Gastroesophageal sphincter (tissue), 4 donors: ENCODE measurements around the gene CDH4. TPM values are rescaled to one million over a fixed set of nuclear protein-coding genes. Genes with fewer than 3 reads are reported as not detected.

ENCODE experiments used
- ATAC-seq: fragments of 150-250 bp; one replicate; pipeline ENCODE4 v1.9.1; 2016; ENCODE audit warnings: mild to moderate bottlenecking, moderate library complexity
- H3K27ac ChIP-seq, 4 donors: fragments of 200-600 bp; sonication (generic) in 3 of 4; 1 replicate in 3 of 4; 2 replicates in 1 of 4; pipeline ENCODE4 v1.5.1; 2016 to 2019
- H3K27me3 ChIP-seq: fragments of 200-600 bp; sonication (generic); one replicate; pipeline ENCODE4 v1.5.1; 2019
- H3K36me3 ChIP-seq, 2 donors: fragments of 200-600 bp; sonication (generic); one replicate each; pipeline ENCODE4 v1.5.1; 2019; ENCODE audit warnings: control low read depth in 1 of 2
- H3K4me1 ChIP-seq, 3 donors: fragments of 200-600 bp; sonication (generic); 1 replicate in 2 of 3; 2 replicates in 1 of 3; pipeline ENCODE4 v1.5.1; 2016 to 2019; ENCODE audit warnings: control low read depth in 2 of 3
- H3K4me3 ChIP-seq, 2 donors: fragments of 200-600 bp; sonication (generic); one replicate each; pipeline ENCODE4 v1.5.1; 2019; ENCODE audit warnings: mild to moderate bottlenecking in 1 of 2, moderate library complexity in 1 of 2
- H3K9me3 ChIP-seq, 3 donors: fragments of 200-600 bp; sonication (generic); one replicate each; pipeline ENCODE4 v1.5.1; 2017 to 2019; ENCODE audit warnings: control low read depth in 2 of 3
- EP300 ChIP-seq: sonication (generic); formaldehyde crosslinking; IDR thresholded peaks from one replicate; pipeline ENCODE4 v1.6.1; 2017; ENCODE audit warnings: antibody characterized with exemption, mild to moderate bottlenecking
- POLR2A ChIP-seq, 2 donors: fragments of 450-650 bp; IDR thresholded peaks; one replicate each; pipeline ENCODE4 v1.6.1; 2017; ENCODE audit warnings: antibody characterized with exemption in 2 of 2, mild to moderate bottlenecking in 2 of 2, moderate library complexity in 1 of 2
- POLR2AphosphoS5 ChIP-seq: sonication (generic); formaldehyde crosslinking; IDR thresholded peaks from one replicate; pipeline ENCODE4 v1.6.1; 2017; ENCODE audit warnings: antibody characterized with exemption
- WGBS, 2 donors: methylation state at CpG; one replicate each; pipeline ENCODE4 v1.1.5; 2018; ENCODE audit warnings: low coverage in 1 of 2; 5-methylcytosine and 5-hydroxymethylcytosine counted together
- total RNA-seq, 4 donors: library from RNA; depleted of rRNA; stranded (reverse); fragments of >200 nt; gene quantifications; one replicate each; pipeline ENCODE4 v1.1.0, GENCODE V29; 2016
- TF ChIP-seq, protein P1 (sequence below), 4 experiments: fragments of 200-600 bp in 2 of 4; fragments of 450-650 bp in 2 of 4; sonication (generic) in 1 of 4; IDR thresholded peaks; one replicate each; pipeline ENCODE4 v1.5.1; 2017 to 2019; ENCODE audit warnings: antibody characterized with exemption in 4 of 4, mild to moderate bottlenecking in 2 of 4, moderate library complexity in 2 of 4

The CDH4 gene
- total RNA-seq, 4 donors from 2014 or later = under 0.01 to 1.5 (median 0.42) TPM; not detected in 1

DNA sequence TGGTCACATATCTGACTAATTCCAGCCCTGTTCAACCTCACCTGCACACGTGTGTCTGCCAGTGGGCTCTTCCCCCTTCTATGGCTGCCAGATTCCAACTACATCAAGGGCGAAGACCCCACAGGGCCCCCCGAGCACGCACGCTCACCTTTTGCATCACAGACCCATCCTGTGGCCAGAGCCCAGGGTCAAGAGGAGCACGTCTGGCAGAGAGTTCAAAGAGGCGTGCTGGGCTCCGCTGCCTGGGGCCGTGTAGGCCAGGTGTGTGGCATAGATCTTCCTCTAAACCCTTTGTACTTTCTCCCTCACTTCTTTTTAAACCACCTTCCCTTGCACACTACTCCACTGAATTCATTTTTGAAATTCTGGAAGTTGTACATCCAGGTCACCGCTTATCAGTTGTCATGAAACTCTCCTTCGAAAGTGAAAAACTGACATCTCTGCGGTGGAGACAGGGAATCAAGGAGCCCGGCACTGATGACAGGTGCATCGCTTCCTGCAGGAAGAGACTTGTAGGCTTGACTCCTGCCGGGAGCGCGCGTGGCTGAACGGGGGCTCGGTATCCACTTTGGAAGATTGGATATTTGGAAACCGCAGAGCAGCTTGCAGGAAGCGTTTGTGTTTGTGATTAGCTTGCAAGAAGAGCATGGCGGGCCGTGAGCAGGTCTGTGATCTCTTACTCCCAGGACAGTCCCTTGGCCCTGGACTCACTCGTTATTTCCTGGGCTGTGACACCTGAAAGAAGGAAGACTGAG, 397.2 kb downstream of the CDH4 start:
- H3K4me3 ChIP-seq = no peak overlapping the region
- TF ChIP-seq POLR2AphosphoS5 (no peak), EP300 (no peak), POLR2A (IDR thresholded peaks at IDR 0.05) (no peak)
- TF ChIP-seq, protein P1, sequence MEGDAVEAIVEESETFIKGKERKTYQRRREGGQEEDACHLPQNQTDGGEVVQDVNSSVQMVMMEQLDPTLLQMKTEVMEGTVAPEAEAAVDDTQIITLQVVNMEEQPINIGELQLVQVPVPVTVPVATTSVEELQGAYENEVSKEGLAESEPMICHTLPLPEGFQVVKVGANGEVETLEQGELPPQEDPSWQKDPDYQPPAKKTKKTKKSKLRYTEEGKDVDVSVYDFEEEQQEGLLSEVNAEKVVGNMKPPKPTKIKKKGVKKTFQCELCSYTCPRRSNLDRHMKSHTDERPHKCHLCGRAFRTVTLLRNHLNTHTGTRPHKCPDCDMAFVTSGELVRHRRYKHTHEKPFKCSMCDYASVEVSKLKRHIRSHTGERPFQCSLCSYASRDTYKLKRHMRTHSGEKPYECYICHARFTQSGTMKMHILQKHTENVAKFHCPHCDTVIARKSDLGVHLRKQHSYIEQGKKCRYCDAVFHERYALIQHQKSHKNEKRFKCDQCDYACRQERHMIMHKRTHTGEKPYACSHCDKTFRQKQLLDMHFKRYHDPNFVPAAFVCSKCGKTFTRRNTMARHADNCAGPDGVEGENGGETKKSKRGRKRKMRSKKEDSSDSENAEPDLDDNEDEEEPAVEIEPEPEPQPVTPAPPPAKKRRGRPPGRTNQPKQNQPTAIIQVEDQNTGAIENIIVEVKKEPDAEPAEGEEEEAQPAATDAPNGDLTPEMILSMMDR (IDR thresholded peaks at IDR 0.05) = no peak
- no peak for ATAC-seq
- no peaks in the 10 kb centered on the region for H3K9me3 ChIP-seq
- H3K36me3 ChIP-seq = no peaks in the 10 kb centered on the region
- 74 to 87% methylated on average over 3 to 12 of the region's 25 CpGs for whole genome bisulfite sequencing, 2 donors
- H3K27me3 ChIP-seq = peaks cover 37% of the 10 kb centered on the region
- H3K27ac ChIP-seq = no peak overlapping the region
- H3K4me1 ChIP-seq = no peaks in the 10 kb centered on the region

DNA sequence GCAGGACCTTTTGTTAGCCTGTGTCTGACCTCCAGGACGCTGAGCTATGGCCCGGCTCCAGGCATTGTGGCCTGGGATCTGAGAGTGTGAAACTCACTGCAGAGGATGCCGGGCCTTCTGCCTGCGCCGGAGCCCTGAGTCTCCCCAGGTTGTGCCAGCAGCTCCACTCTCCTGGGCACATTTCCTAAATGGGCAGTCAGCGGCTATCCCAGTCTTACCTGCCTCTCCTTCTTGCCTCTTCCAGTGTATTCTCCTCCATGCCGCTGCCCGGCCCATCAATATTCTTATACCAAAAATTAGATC, 397.8 kb downstream of the CDH4 start:
- no peak for ATAC-seq
- WGBS, 2 donors = 93 to 100% methylated on average over 3 of the region's 8 CpGs
- TF ChIP-seq POLR2AphosphoS5 = no peak
- H3K27me3 ChIP-seq = peaks cover 32% of the 10 kb centered on the region
- no peaks in the 10 kb centered on the region for H3K4me1 ChIP-seq
- H3K27ac ChIP-seq = no peak overlapping the region
- no peaks in the 10 kb centered on the region for H3K36me3 ChIP-seq
- no peak overlapping the region for H3K4me3 ChIP-seq
- no peaks in the 10 kb centered on the region for H3K9me3 ChIP-seq

DNA sequence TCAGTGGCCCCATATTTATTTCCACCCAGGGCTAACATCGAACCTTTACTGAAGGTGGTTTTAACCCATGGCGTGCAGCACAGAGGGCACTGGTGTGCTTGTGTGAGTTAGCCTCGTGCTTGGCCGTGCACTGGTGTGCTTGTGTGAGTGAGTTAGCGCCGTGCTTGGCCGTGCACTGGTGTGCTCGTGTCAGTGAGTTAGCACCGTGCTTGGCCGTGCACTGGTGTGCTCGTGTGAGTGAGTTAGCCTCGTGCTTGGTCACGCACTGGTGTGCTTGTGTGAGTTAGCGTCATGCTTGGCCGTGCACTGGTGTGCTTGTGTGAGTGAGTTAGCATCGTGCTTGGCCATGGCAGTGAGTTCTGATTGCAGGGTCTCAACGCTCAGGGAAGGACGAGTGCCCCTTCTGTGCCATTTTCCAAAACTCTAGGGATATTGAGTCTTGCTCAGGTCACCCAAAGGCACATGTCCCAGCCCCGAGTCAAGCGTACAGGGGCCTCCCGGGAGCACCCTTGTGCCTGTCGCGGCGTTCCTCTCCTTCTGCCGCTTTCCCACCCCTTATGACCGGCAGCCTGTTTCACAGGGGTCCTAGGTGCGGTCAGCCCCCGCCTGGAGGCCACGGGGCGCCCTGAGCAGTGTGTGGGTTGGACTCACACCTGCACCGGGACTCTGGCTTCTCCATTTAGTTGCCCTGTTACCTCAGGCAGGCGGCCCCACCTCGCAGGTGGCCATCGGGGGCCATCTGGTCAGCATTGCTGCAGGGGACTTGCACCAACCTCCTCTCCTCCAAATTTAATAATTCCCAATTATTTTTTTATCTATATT, 399.1 kb downstream of the CDH4 start:
- Histone ChIP-seq H3K27me3 (peaks cover 30% of the 10 kb centered on the region), H3K4me1 (no peaks in the 10 kb centered on the region), H3K27ac (no peak overlapping the region), H3K9me3 (no peaks in the 10 kb centered on the region), H3K4me3 (no peak overlapping the region), H3K36me3 (no peaks in the 10 kb centered on the region)
- ATAC-seq = no peak
- 88 to 90% methylated on average over 10 to 13 of the region's 34 CpGs for WGBS, 2 donors
- no peak for TF ChIP-seq POLR2AphosphoS5
- TF ChIP-seq, protein P1 (IDR thresholded peaks at IDR 0.05) = no peak
- TF ChIP-seq POLR2A (IDR thresholded peaks at IDR 0.05) = no peak
- no peak for TF ChIP-seq EP300

DNA sequence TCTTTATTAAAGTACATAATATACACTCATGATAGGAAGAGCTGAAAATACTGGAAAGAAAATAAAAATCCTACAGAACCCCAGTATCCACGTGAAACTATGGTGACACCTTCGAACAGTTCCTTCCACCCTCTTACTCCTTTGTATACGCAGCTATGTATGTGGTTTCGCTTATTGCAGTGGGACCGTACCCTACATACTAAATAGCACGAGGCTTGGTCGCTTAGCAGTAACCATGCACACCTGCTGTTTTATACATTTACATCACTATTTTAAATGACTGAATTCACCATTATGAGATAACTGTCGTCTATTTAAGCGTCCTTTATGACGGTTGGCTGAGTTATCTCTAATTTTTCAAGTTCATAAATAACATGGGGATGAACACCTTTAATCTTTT, 400.1 kb downstream of the CDH4 start:
- Histone ChIP-seq H3K36me3 (no peaks in the 10 kb centered on the region), H3K4me3 (no peak overlapping the region), H3K4me1 (no peaks in the 10 kb centered on the region), H3K27me3 (peaks cover 30% of the 10 kb centered on the region), H3K9me3 (no peaks in the 10 kb centered on the region), H3K27ac (no peak overlapping the region)
- TF ChIP-seq POLR2A (IDR thresholded peaks at IDR 0.05) = no peak
- TF ChIP-seq EP300 = no peak
- TF ChIP-seq POLR2AphosphoS5 = no peak
- ATAC-seq = no peak
- 86 to 91% methylated on average over 10 of the region's 10 CpGs for WGBS, 2 donors

DNA sequence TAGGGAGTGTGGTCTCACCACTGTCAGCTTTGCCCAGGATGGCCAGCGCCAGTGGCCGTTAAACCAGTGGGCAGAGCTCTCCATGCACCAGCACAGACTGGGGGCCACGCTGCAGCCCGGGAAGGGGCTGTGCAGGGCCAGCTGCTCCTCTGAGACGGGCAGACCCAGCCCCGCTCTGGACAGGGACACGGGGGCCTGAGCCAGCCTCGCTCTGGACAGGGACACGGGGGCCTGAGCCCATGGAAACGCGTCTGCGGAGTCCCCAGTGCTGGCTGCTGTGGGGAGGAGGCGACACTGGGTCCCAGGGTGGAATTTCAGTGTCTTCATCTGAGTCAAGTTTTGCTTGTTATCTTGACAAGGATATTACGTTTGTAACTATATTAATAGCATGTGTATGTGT, 402.7 kb downstream of the CDH4 start:
- 40 to 80% methylated on average over 1 to 7 of the region's 14 CpGs for whole genome bisulfite sequencing, 2 donors
- Histone ChIP-seq H3K36me3 (no peaks in the 10 kb centered on the region), H3K9me3 (no peaks in the 10 kb centered on the region), H3K27me3 (peaks cover 36% of the 10 kb centered on the region), H3K4me1 (no peaks in the 10 kb centered on the region), H3K27ac (no peak overlapping the region), H3K4me3 (no peak overlapping the region)
- no peak for ATAC-seq
- TF ChIP-seq, protein P1 (IDR thresholded peaks at IDR 0.05) = no peak
- TF ChIP-seq POLR2AphosphoS5 (no peak), POLR2A (IDR thresholded peaks at IDR 0.05) (no peak), EP300 (no peak)
